AG10803 (cell line): ENCODE data around the gene VCAM1.

Experiments used
- DNase-seq: peaks from one replicate; pipeline ENCODE4 v3.0.0; 2010; ENCODE audit warnings: low read depth
- H3K4me3 ChIP-seq: 2 replicates; pipeline ENCODE4 v1.5.1; 2011; ENCODE audit warnings: mild to moderate bottlenecking, low read length, control low read depth
- TF ChIP-seq, protein P1 (sequence below): conservative IDR thresholded peaks from 2 replicates; pipeline ENCODE4 v1.5.1; 2011; ENCODE audit warnings: mild to moderate bottlenecking, low read length, control low read depth, inconsistent platforms

Gene VCAM1

DNA sequence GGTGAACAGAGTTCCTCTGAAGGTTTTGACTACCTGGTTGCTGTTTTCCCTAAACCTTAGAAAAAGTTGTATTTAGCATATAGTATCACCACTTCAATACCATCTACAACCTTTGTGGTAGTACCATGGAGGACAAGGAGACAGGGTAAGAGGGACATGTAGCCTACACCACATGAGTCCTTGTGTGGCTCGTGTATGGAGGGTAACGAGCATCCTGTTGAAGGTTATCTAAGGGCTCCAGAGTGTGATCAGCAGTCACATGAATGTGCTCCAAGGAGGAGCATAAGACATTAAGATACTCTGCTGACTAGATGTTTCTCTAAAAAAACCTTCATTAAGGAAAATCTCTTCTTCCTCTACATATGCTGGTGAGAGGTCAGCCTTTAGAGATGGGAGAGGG is 67.3 kb downstream of the VCAM1 start:
- no peak overlapping the region for H3K4me3 ChIP-seq
- TF ChIP-seq, protein P1, sequence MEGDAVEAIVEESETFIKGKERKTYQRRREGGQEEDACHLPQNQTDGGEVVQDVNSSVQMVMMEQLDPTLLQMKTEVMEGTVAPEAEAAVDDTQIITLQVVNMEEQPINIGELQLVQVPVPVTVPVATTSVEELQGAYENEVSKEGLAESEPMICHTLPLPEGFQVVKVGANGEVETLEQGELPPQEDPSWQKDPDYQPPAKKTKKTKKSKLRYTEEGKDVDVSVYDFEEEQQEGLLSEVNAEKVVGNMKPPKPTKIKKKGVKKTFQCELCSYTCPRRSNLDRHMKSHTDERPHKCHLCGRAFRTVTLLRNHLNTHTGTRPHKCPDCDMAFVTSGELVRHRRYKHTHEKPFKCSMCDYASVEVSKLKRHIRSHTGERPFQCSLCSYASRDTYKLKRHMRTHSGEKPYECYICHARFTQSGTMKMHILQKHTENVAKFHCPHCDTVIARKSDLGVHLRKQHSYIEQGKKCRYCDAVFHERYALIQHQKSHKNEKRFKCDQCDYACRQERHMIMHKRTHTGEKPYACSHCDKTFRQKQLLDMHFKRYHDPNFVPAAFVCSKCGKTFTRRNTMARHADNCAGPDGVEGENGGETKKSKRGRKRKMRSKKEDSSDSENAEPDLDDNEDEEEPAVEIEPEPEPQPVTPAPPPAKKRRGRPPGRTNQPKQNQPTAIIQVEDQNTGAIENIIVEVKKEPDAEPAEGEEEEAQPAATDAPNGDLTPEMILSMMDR: no peak
- DNase-seq: no peak
